DND-41 (cell line): ENCODE measurements around the gene NFIA.

ENCODE experiments used
- ATAC-seq: fragments of 200-7000 bp; cut with Tn5 transposase; 3 replicates; pipeline ENCODE4 v1.9.1; 2021; ENCODE audit warnings: low read depth; ENCODE audit not compliant: insufficient read depth
- DNase-seq: peaks from one replicate; pipeline ENCODE4 v3.0.0-alpha.2; 2020
- H2AFZ ChIP-seq: 2 replicates; pipeline ENCODE4 v1.6.0; 2012; ENCODE audit warnings: low read depth, low read length
- H3K27ac ChIP-seq: 2 replicates; pipeline ENCODE4 v1.5.1; 2012; ENCODE audit warnings: low read length, inconsistent platforms
- H3K27me3 ChIP-seq: fragments of 200-600 bp; sonication (generic); 2 replicates; pipeline ENCODE4 v1.6.0; 2012; ENCODE audit warnings: low read length, mild to moderate bottlenecking, inconsistent platforms; ENCODE audit not compliant: insufficient read depth, poor library complexity
- H3K36me3 ChIP-seq: 2 replicates; pipeline ENCODE4 v1.5.1; 2012; ENCODE audit warnings: low read length, inconsistent platforms; ENCODE audit not compliant: insufficient read depth
- H3K4me1 ChIP-seq: 2 replicates; pipeline ENCODE4 v1.5.1; 2012; ENCODE audit warnings: mild to moderate bottlenecking, low read length; ENCODE audit not compliant: insufficient read depth
- H3K4me2 ChIP-seq: 2 replicates; pipeline ENCODE4 v1.6.0; 2012; ENCODE audit warnings: mild to moderate bottlenecking, moderate library complexity, low read length, inconsistent platforms; ENCODE audit not compliant: insufficient read depth
- H3K4me3 ChIP-seq, 2 experiments: fragments of 200-600 bp in 1 of 2; shearing (Covaris generic) in 1 of 2; 2 replicates each; pipeline ENCODE4 v1.5.1; 2012 to 2016; ENCODE audit warnings: inconsistent platforms in 2 of 2, low read length in 2 of 2, mild to moderate bottlenecking in 2 of 2, low read depth in 1 of 2, moderate library complexity in 1 of 2
- H3K79me2 ChIP-seq: 2 replicates; pipeline ENCODE4 v1.6.0; 2012; ENCODE audit warnings: low read length, inconsistent platforms; ENCODE audit not compliant: insufficient read depth
- H3K9ac ChIP-seq: 2 replicates; pipeline ENCODE4 v1.6.0; 2012; ENCODE audit warnings: low read depth, mild to moderate bottlenecking, inconsistent platforms, low read length, moderate library complexity
- H3K9me3 ChIP-seq: 2 replicates; pipeline ENCODE4 v1.5.1; 2012; ENCODE audit warnings: low read length, moderate library complexity, mild to moderate bottlenecking, inconsistent platforms; ENCODE audit not compliant: insufficient read depth, severe bottlenecking
- H4K20me1 ChIP-seq: 2 replicates; pipeline ENCODE4 v1.6.0; 2012; ENCODE audit warnings: low read length; ENCODE audit not compliant: insufficient read depth
- CTCF ChIP-seq: IDR thresholded peaks from 2 replicates; pipeline ENCODE4 v1.5.1; 2012; ENCODE audit warnings: borderline replicate concordance, low read length, moderate library complexity, mild to moderate bottlenecking; ENCODE audit not compliant: poor library complexity, severe bottlenecking; ENCODE audit errors: extremely low read depth
- EZH2 ChIP-seq: IDR thresholded peaks from 3 replicates; pipeline ENCODE4 v1.6.1; 2012; ENCODE audit warnings: borderline replicate concordance, low read depth, mild to moderate bottlenecking, moderate library complexity, low read length, inconsistent platforms; ENCODE audit not compliant: severe bottlenecking

NFIA gene

GRCh38 chr1:61482170-61482734 lies 399.9 kb downstream of the NFIA start:
- no peak for DNase-seq
- Histone ChIP-seq H3K27me3 (no peaks in the 10 kb centered on the region), H3K27ac (no peak overlapping the region), H3K36me3 (no peaks in the 10 kb centered on the region), H3K9me3 (no peaks in the 10 kb centered on the region), H3K9ac (no peak overlapping the region), H3K4me2 (no peak overlapping the region), H3K4me1 (no peaks in the 10 kb centered on the region), H3K79me2 (no peaks in the 10 kb centered on the region), H4K20me1 (no peaks in the 10 kb centered on the region), H3K4me3 (no peak overlapping the region), H2AFZ (no peak overlapping the region)
- no peak for TF ChIP-seq EZH2
- TF ChIP-seq CTCF = no peak
- no peak for ATAC-seq

GRCh38 chr1:61486783-61487536 lies 404.6 kb downstream of the NFIA start:
- no peaks in the 10 kb centered on the region for H3K4me1 ChIP-seq
- no peaks in the 10 kb centered on the region for H3K27me3 ChIP-seq
- H3K79me2 ChIP-seq = no peaks in the 10 kb centered on the region
- DNase-seq (no peak), ATAC-seq (no peak)
- no peaks in the 10 kb centered on the region for H4K20me1 ChIP-seq
- H3K9me3 ChIP-seq = no peaks in the 10 kb centered on the region
- H3K4me3 ChIP-seq = no peak overlapping the region
- H3K4me2 ChIP-seq = no peak overlapping the region
- no peak overlapping the region for H2AFZ ChIP-seq
- H3K27ac ChIP-seq = no peak overlapping the region
- no peak overlapping the region for H3K9ac ChIP-seq
- no peak for TF ChIP-seq EZH2
- no peak for TF ChIP-seq CTCF
- H3K36me3 ChIP-seq = no peaks in the 10 kb centered on the region

- no peak for ATAC-seq
- no peak overlapping the region for H3K4me2 ChIP-seq
- DNase-seq = no peak
Measured at GRCh38 chr1:61487801-61488200, 405.4 kb downstream of the NFIA start.

More at GRCh38 chr1:61487801-61488200, 405.4 kb downstream of the NFIA start:
- Histone ChIP-seq H2AFZ (no peak overlapping the region), H3K4me3 (no peak overlapping the region), H3K4me1 (no peaks in the 10 kb centered on the region), H3K79me2 (no peaks in the 10 kb centered on the region), H3K9me3 (no peaks in the 10 kb centered on the region), H3K36me3 (no peaks in the 10 kb centered on the region), H3K9ac (no peak overlapping the region), H3K27me3 (no peaks in the 10 kb centered on the region), H3K27ac (no peak overlapping the region), H4K20me1 (no peaks in the 10 kb centered on the region)
- no peak for TF ChIP-seq EZH2
- no peak for TF ChIP-seq CTCF
